Vagina (tissue), 2 donors: ENCODE data around the gene CRY2. TPM values are rescaled to one million over a fixed set of nuclear protein-coding genes. Genes with fewer than 3 reads are reported as not detected.
A peak's percentile ranks its signal among the peaks of the same experiment; 100 is the strongest.
"Not testable (repeated sequence)": the region's sequence is repeated elsewhere in the genome, so short reads cannot be mapped to it uniquely, and the experiment has no call there.

Source experiments
- DNase-seq, 2 donors: peaks; one replicate each; pipeline ENCODE4 v3.0.0-alpha.2; 2017; ENCODE audit errors: extremely low spot score in 2 of 2
- H3K27ac ChIP-seq: fragments of 200-600 bp; sonication (generic); one replicate; pipeline ENCODE4 v1.5.1; 2019
- H3K27me3 ChIP-seq: fragments of 200-600 bp; sonication (generic); one replicate; pipeline ENCODE4 v1.5.1; 2019
- H3K36me3 ChIP-seq, 2 donors: fragments of 200-600 bp; sonication (generic); one replicate each; pipeline ENCODE4 v1.5.1; 2017 to 2019
- H3K4me1 ChIP-seq: fragments of 200-600 bp; sonication (generic); one replicate; pipeline ENCODE4 v1.5.1; 2019
- H3K4me3 ChIP-seq, 2 donors: fragments of 200-600 bp; sonication (generic); 1 replicate in 1 of 2; 2 replicates in 1 of 2; pipeline ENCODE4 v1.5.1; 2016 to 2019
- H3K9me3 ChIP-seq: fragments of 200-600 bp; sonication (generic); one replicate; pipeline ENCODE4 v1.5.1; 2019
- POLR2A ChIP-seq, 2 donors: fragments of 450-650 bp; IDR thresholded peaks; one replicate each; pipeline ENCODE4 v1.6.1; 2017; ENCODE audit warnings: antibody characterized with exemption in 2 of 2, mild to moderate bottlenecking in 2 of 2, moderate library complexity in 2 of 2
- POLR2AphosphoS5 ChIP-seq, 2 donors: sonication (generic); formaldehyde crosslinking; IDR thresholded peaks; one replicate each; pipeline ENCODE4 v1.9.0; 2017; ENCODE audit warnings: antibody characterized with exemption in 2 of 2, mild to moderate bottlenecking in 2 of 2, low read depth in 1 of 2; ENCODE audit not compliant: insufficient read depth in 1 of 2
- intact Hi-C: fragments of 100-400 bp; cut with DNase I; formaldehyde crosslinking; loops from one replicate; pipeline ENCODE4 v1.15.1; 2023
- total RNA-seq: library from RNA; depleted of rRNA; stranded (reverse); fragments of >200 nt; gene quantifications from one replicate; pipeline ENCODE4 v1.2.3, GENCODE V29; 2016
- TF ChIP-seq, protein P1 (sequence below), 3 experiments: fragments of 450-650 bp in 2 of 3; fragments of 200-600 bp in 1 of 3; sonication (generic) in 1 of 3; IDR thresholded peaks; one replicate each; pipeline ENCODE4 v1.5.1; 2017 to 2019; ENCODE audit warnings: antibody characterized with exemption in 3 of 3, mild to moderate bottlenecking in 2 of 3, moderate library complexity in 2 of 3

Gene CRY2
- total RNA-seq, 1 donor from 2014 or later, result 54.3 TPM

DNA sequence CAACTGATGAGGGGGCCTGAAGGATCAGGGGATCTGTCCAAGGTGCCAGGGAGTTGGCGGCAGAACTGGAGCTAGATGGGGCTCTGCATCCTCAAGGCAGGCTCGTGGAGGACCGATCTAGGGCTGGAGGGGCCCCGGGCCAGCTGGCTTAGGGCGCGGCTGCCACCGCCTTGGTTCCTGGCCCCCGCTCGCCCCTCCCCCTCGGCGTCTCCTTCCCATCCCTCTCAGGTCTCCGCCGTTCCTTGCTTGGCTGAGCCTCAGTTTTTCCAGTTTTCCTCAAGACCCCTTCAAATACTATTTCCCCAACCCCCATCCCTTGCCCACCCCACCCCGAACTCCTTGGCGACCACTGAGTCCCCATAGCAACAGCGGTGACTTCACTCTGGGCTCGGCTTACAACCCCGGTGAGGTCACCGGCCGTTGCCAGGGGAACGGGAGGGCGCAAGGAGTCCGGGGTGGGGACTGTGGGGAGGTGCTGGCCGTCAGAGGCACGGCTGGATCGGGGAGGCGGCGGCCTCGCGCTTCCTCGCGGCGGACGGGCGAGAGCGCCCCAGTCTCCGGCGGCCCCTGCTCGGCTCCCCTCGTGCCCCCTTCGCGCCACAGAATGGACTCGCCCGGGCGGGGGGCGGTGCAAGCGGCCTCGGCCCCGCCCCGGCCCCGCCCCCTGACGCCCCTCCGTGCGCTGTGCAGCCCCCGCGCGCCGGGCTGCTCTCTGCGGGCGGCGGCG is 52.3 kb downstream of the CRY2 start:
- H3K27ac ChIP-seq, result peak overlapping the region; percentile 66
- intact Hi-C loops, result no loop called here

DNA sequence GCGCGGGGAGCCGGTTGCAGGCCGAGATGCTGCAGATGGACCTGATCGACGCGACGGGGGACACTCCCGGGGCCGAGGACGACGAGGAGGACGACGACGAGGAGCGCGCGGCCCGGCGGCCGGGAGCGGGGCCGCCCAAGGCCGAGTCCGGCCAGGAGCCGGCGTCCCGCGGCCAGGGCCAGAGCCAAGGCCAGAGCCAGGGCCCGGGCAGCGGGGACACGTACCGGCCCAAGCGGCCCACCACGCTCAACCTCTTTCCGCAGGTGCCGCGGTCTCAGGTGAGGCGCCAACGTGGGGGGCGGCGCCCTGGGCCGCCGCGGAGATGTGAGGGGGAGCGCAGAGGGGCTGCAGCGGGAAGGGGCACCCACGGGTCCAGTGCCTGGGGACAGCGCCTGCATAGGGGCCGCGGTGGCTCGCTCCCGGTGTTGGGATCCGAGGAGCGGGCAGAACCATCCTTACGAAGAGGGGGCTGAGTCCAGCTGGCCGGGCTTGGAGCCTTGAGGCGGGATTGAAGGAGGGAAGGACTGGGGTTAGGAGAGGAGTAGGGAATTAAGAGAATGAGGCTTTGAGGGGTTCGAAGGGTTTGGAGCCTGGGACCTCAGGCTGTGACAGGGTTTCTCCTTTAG is 53.0 kb downstream of the CRY2 start:
- H3K27me3 ChIP-seq, H3K9me3 ChIP-seq, DNase-seq, H3K36me3 ChIP-seq, intact Hi-C loops: not testable (repeated sequence)
- Histone ChIP-seq H3K27ac (peak overlapping the region; percentile 33), H3K4me1 (peaks cover 22% of the 10 kb centered on the region), H3K4me3 (peak overlapping the region; percentile 51 to 77)

More for the DNA sequence above, 52.3 kb downstream of the CRY2 start:
- TF ChIP-seq POLR2A (IDR thresholded peaks at IDR 0.05) (no peak), POLR2AphosphoS5 (IDR thresholded peaks at IDR 0.05; ENCODE audit: insufficient read depth in 1 of 2, low read depth in 1 of 2) (peak in 1 of 2 donors; percentile 34)
- TF ChIP-seq, protein P1, sequence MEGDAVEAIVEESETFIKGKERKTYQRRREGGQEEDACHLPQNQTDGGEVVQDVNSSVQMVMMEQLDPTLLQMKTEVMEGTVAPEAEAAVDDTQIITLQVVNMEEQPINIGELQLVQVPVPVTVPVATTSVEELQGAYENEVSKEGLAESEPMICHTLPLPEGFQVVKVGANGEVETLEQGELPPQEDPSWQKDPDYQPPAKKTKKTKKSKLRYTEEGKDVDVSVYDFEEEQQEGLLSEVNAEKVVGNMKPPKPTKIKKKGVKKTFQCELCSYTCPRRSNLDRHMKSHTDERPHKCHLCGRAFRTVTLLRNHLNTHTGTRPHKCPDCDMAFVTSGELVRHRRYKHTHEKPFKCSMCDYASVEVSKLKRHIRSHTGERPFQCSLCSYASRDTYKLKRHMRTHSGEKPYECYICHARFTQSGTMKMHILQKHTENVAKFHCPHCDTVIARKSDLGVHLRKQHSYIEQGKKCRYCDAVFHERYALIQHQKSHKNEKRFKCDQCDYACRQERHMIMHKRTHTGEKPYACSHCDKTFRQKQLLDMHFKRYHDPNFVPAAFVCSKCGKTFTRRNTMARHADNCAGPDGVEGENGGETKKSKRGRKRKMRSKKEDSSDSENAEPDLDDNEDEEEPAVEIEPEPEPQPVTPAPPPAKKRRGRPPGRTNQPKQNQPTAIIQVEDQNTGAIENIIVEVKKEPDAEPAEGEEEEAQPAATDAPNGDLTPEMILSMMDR (IDR thresholded peaks at IDR 0.05), result no peak
- no peaks in the 10 kb centered on the region for H3K9me3 ChIP-seq
- peaks cover 22% of the 10 kb centered on the region for H3K4me1 ChIP-seq
- H3K4me3 ChIP-seq, result peak overlapping the region; percentile 51 to 77
- DNase-seq, result no peak
- peaks cover 0 to 6% of the 10 kb centered on the region in 2 donors for H3K36me3 ChIP-seq
- no peaks in the 10 kb centered on the region for H3K27me3 ChIP-seq

DNA sequence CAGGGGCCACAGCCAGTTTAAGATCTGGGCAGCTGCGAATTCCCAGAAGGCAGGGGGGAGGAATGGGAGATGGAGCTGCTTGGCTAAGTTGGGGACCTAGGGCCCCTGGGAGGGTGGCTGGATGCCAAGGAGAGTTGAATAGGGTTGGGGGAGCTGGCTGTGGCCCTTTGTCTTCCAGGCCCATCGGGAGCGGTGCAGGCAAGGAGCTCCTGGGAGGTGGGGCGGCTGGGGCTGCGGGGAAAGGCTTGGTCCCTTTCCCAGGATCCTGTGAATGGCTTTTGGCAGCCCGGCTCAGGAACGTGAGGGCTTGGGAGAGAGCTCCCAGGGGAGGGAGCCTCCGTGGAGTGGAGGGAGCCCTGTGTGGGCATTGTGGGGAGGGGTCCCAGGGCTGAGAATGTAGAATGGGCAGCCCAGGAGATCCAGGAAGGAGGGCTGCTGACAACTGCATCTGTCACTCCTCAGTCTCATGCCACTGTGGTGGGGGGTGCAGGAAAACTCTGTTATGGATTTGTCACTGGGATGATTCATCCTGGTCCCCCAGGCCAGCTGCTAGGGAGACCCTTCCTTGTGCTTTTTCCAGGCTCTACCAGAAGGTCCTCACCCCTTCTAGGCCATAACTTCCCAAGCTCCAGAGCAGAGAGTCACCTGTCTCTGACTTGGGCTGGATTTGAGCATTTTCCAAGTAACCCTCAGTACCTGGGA is 53.8 kb downstream of the CRY2 start:
- TF ChIP-seq, protein P1 (IDR thresholded peaks at IDR 0.05), result no peak
- TF ChIP-seq POLR2AphosphoS5 (IDR thresholded peaks at IDR 0.05; ENCODE audit: insufficient read depth in 1 of 2, low read depth in 1 of 2), result no peak
- Histone ChIP-seq H3K36me3 (peaks cover 0 to 6% of the 10 kb centered on the region in 2 donors), H3K4me3 (peak overlapping the region; percentile 51 to 77), H3K9me3 (no peaks in the 10 kb centered on the region), H3K4me1 (peaks cover 22% of the 10 kb centered on the region), H3K27ac (peak overlapping the region; percentile 33), H3K27me3 (no peaks in the 10 kb centered on the region)
- intact Hi-C loops, result no loop called here
- DNase-seq, result no peak

DNA sequence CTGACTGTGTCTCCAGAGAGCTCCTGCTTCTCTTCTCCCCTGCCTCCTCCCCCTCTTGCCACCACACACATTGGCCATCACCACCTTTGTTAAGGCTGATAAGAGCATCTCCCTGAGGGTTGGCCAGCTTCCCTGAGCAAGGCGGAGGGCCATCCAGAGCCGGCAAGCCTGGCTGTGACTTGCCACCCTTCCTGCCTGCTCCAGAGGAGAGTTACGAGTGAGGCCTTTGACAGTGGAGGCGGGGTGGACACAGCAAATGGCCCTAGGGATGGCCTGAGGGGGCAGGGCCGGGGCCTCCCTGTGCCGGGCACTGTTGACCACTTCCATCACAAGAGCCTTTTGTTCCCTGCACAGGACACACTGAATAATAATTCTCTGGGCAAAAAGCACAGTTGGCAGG is 54.4 kb downstream of the CRY2 start:
- Histone ChIP-seq H3K36me3 (peaks cover 0 to 6% of the 10 kb centered on the region in 2 donors), H3K9me3 (no peaks in the 10 kb centered on the region), H3K4me1 (peaks cover 22% of the 10 kb centered on the region), H3K4me3 (no peak overlapping the region), H3K27ac (no peak overlapping the region), H3K27me3 (no peaks in the 10 kb centered on the region)
- no peak for DNase-seq
- intact Hi-C loops, result no loop called here
- no peak for TF ChIP-seq POLR2A (IDR thresholded peaks at IDR 0.05)
- no peak for TF ChIP-seq POLR2AphosphoS5 (IDR thresholded peaks at IDR 0.05; ENCODE audit: insufficient read depth in 1 of 2, low read depth in 1 of 2)
- TF ChIP-seq, protein P1 (IDR thresholded peaks at IDR 0.05), result no peak

DNA sequence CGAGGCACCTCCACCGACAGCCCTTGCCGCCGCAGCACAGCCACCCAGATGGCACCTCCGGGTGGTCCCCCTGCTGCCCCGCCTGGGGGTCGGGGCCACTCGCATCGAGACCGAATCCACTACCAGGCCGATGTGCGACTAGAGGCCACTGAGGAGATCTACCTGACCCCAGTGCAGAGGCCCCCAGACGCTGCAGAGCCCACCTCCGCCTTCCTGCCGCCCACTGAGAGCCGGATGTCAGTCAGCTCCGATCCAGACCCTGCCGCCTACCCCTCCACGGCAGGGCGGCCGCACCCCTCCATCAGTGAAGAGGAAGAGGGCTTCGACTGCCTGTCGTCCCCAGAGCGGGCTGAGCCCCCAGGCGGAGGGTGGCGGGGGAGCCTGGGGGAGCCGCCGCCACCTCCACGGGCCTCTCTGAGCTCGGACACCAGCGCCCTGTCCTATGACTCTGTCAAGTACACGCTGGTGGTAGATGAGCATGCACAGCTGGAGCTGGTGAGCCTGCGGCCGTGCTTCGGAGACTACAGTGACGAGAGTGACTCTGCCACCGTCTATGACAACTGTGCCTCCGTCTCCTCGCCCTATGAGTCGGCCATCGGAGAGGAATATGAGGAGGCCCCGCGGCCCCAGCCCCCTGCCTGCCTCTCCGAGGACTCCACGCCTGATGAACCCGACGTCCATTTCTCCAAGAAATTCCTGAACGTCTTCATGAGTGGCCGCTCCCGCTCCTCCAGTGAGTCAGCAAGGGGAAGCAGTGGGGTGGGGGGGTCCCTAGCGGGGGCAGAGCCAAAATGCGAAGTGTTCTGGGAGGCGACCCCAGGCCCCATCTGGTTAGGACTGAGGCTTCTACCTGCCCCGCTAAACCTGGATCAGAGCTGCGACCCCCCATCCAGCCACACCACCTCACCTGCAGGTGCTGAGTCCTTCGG is 55.4 kb downstream of the CRY2 start:
- Histone ChIP-seq H3K36me3 (peaks cover 0 to 6% of the 10 kb centered on the region in 2 donors), H3K27me3 (no peaks in the 10 kb centered on the region), H3K27ac (no peak overlapping the region), H3K9me3 (no peaks in the 10 kb centered on the region), H3K4me1 (peaks cover 32% of the 10 kb centered on the region), H3K4me3 (no peak overlapping the region)
- DNase-seq, result no peak
- intact Hi-C loops, result no loop called here
- TF ChIP-seq POLR2A (IDR thresholded peaks at IDR 0.05) (no peak), POLR2AphosphoS5 (IDR thresholded peaks at IDR 0.05; ENCODE audit: insufficient read depth in 1 of 2, low read depth in 1 of 2) (no peak)
- TF ChIP-seq, protein P1 (IDR thresholded peaks at IDR 0.05), result no peak
